LNCaP clone FGC (cell line): ENCODE measurements around the gene LHPP.
A peak's percentile ranks its signal among the peaks of the same experiment; 100 is the strongest.
"Not testable (repeated sequence)": the region's sequence is repeated elsewhere in the genome, so short reads cannot be mapped to it uniquely, and the experiment has no call there.

ENCODE experiments used
- DNase-seq: peaks from one replicate; pipeline ENCODE4 v3.0.0-alpha.2; 2011; ENCODE audit warnings: low read depth
- H3K4me3 ChIP-seq: 2 replicates; pipeline ENCODE4 v1.5.1; 2011; ENCODE audit warnings: mild to moderate bottlenecking, low read depth, low read length, control low read depth
- TF ChIP-seq, protein P1 (sequence below): IDR thresholded peaks from 2 replicates; pipeline ENCODE4 v1.5.1; 2012; ENCODE audit warnings: mild to moderate bottlenecking; ENCODE audit not compliant: control insufficient read depth, insufficient read depth; ENCODE audit errors: extremely low read depth

LHPP gene

GRCh38 chr10:124578231-124579010 is 116.8 kb downstream of the LHPP start:
- DNase-seq, result no peak
- TF ChIP-seq, protein P1, sequence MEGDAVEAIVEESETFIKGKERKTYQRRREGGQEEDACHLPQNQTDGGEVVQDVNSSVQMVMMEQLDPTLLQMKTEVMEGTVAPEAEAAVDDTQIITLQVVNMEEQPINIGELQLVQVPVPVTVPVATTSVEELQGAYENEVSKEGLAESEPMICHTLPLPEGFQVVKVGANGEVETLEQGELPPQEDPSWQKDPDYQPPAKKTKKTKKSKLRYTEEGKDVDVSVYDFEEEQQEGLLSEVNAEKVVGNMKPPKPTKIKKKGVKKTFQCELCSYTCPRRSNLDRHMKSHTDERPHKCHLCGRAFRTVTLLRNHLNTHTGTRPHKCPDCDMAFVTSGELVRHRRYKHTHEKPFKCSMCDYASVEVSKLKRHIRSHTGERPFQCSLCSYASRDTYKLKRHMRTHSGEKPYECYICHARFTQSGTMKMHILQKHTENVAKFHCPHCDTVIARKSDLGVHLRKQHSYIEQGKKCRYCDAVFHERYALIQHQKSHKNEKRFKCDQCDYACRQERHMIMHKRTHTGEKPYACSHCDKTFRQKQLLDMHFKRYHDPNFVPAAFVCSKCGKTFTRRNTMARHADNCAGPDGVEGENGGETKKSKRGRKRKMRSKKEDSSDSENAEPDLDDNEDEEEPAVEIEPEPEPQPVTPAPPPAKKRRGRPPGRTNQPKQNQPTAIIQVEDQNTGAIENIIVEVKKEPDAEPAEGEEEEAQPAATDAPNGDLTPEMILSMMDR, result no peak
- no peak overlapping the region for H3K4me3 ChIP-seq

DNA sequence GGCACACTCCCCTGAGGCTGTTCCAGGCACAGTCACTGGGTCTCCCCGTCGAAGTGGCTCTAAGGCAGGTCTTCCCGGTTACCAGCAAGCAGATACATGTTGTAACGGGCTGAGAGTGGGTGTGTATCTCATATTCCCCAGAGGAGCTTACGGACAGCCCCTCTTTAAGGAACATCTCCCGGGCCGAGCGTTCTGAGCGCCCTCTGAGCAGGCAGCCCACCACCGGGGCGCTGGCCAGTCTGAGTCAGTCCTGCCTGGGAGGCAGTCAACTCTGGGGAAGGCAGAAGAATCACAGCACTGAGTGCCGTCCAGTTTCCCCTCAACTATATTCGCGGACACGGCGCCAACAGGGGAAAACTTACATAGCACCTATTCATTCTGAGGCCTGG is 117.4 kb downstream of the LHPP start:
- no peak for DNase-seq
- H3K4me3 ChIP-seq, result no peak overlapping the region
- TF ChIP-seq, protein P1, result no peak

DNA sequence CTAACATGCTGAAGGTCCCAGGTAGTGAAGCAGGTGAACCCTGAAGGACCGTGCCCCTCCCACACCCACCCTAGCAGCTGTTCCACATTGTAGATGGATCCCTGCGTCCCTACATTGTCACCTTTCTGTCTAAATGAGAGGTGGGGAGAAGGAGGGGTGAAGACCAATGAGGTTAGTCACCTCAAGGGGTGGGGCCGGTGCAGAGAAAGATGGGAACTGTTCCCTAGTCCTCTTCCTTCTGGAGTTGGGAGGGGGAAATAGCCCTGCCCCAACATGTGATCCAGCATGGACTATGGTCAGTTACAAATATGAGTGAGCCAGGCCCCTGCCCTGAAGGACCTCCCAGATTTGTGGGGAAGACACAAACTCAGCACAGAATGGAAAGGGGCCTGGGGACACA is 124.5 kb downstream of the LHPP start:
- DNase-seq, result no peak
- TF ChIP-seq, protein P1, result no peak
- H3K4me3 ChIP-seq, result no peak overlapping the region

DNA sequence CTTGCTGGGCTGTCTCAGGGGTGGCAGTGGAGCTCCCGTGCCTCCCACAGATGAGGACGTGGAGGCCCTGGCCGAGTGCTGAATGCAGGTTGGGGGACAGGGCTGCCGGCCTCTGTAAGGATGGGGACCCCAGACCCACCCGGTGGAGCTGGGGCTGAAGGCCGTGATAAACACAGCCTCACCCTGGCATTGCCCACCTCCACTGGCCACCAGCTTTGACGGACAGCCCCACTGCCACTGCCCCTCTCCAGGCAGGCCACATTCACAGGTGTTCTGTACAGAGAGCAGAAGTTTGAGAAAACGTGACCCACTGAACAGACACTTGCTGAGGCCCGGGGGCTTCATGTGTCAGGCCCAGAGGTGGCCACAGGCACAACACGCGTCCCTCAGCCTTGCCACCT is 126.2 kb downstream of the LHPP start:
- TF ChIP-seq, protein P1, result no peak
- DNase-seq, result no peak
- H3K4me3 ChIP-seq, result no peak overlapping the region

DNA sequence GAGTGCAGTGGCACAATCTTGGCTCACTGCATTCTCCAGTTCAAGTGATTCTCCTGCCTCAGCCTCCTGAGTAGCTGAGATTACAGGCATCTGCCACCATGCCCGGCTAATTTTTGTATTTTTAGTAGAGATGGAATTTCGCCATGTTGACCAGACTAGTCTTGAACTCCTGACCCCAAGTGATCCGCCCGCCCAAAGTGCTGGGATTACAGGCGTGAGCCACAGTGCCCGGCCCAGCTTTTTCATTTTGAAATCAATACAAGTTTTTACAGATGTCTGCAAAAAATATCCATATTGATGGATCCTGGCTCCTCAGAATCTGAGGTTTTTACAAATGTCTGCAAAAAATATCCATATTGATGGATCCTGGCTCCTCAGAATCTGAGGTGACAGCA is 126.7 kb downstream of the LHPP start:
- not testable (repeated sequence) for DNase-seq

DNA sequence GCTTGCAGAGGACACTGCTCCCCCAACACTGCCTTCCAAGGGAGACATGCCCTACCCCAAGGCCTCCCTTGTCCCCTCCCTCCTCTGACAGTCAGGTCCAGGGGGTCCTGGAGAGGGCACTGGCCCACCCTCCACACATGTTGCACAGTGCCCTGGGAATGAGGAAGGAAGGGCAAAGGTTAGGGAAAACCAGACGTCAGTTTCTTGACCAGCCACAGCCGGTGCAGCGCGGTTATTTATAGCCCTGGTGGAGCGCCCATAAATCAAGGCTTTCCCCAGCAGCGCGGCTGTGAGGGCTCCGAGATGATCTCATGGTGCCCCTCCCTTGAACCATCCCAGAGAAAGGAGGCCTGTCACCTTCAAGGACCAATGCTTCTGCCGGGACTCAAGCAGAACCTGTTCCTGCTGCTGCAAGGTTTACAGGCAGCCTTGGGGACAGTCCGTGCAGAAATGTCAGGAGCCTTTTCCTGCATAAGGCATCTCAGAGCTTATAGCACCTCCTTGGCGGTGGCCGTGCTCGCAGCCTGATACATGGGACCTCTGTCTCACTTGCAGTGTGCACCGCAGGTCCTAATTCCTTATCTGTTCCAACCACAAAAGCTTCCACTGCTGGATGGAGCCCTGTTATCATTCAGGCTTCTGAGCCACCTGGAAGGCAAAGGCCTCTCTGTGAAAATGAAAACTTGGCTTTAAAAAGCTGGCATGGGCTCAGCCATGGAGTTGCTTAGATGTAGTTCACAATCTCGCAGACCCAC is 127.3 kb downstream of the LHPP start:
- TF ChIP-seq, protein P1, result no peak
- DNase-seq, result peak; percentile 51
- no peak overlapping the region for H3K4me3 ChIP-seq

More for the DNA sequence above, 126.7 kb downstream of the LHPP start:
- H3K4me3 ChIP-seq, result not testable (repeated sequence)

- TF ChIP-seq, protein P1, result no peak
- DNase-seq, result no peak
- H3K4me3 ChIP-seq, result no peak overlapping the region
Measured at GRCh38 chr10:124589491-124590041, 127.9 kb downstream of the LHPP start.
